Esophagus muscularis mucosa (tissue), 4 donors: ENCODE data around the gene ANKS1A. TPM values are rescaled to one million over a fixed set of nuclear protein-coding genes. Genes with fewer than 3 reads are reported as not detected.
A peak's percentile ranks its signal among the peaks of the same experiment; 100 is the strongest.

Experiments
- DNase-seq: peaks from one replicate; pipeline ENCODE4 v3.0.0-alpha.2; 2017; ENCODE audit errors: extremely low spot score
- H3K27ac ChIP-seq, 4 donors: fragments of 200-600 bp; sonication (generic); replicated peaks in 1 of 4; 1 replicate in 3 of 4; 2 replicates in 1 of 4; pipeline ENCODE4 v1.5.1; 2016 to 2019; ENCODE audit warnings: mild to moderate bottlenecking in 1 of 4
- H3K27me3 ChIP-seq, 4 donors: fragments of 200-600 bp; sonication (generic); one replicate each; pipeline versions ENCODE4 v1.5.1 to v1.6.0; 2016 to 2019
- H3K36me3 ChIP-seq, 4 donors: fragments of 200-600 bp; sonication (generic); one replicate each; pipeline ENCODE4 v1.5.1; 2016 to 2019
- H3K4me1 ChIP-seq, 4 donors: fragments of 200-600 bp; sonication (generic); one replicate each; pipeline ENCODE4 v1.5.1; 2016 to 2019
- H3K4me3 ChIP-seq, 4 donors: fragments of 200-600 bp; sonication (generic); 1 replicate in 2 of 4; 2 replicates in 2 of 4; pipeline ENCODE4 v1.5.1; 2016 to 2019; ENCODE audit warnings: mild to moderate bottlenecking in 4 of 4, moderate library complexity in 1 of 4
- H3K9me3 ChIP-seq, 4 donors: fragments of 200-600 bp; sonication (generic); 1 replicate in 3 of 4; 2 replicates in 1 of 4; pipeline ENCODE4 v1.5.1; 2016 to 2019
- EP300 ChIP-seq: sonication (generic); formaldehyde crosslinking; IDR thresholded peaks from one replicate; pipeline ENCODE4 v1.6.1; 2017; ENCODE audit warnings: antibody characterized with exemption
- POLR2A ChIP-seq: fragments of 450-650 bp; IDR thresholded peaks from one replicate; pipeline ENCODE4 v1.6.1; 2017; ENCODE audit warnings: antibody characterized with exemption, moderate library complexity, mild to moderate bottlenecking, low read depth
- POLR2AphosphoS5 ChIP-seq, 2 donors: sonication (generic); formaldehyde crosslinking; IDR thresholded peaks; one replicate each; pipeline ENCODE4 v1.6.1; 2017; ENCODE audit warnings: antibody characterized with exemption in 2 of 2
- WGBS: methylation state at CpG from one replicate; pipeline ENCODE4 v1.1.5; 2018; 5-methylcytosine and 5-hydroxymethylcytosine counted together
- intact Hi-C: fragments of 100-400 bp; cut with DNase I; formaldehyde crosslinking; loops from one replicate; pipeline ENCODE4 v1.15.1; 2023
- total RNA-seq, 4 donors: library from RNA; depleted of rRNA; stranded (reverse); fragments of >200 nt; gene quantifications; one replicate each; pipeline versions ENCODE4 v1.1.0 to v1.2.1, GENCODE V29; 2016
- TF ChIP-seq, protein P1 (sequence below), 3 experiments: fragments of 200-600 bp in 2 of 3; fragments of 450-650 bp in 1 of 3; sonication (generic) in 2 of 3; IDR thresholded peaks; one replicate each; pipeline ENCODE4 v1.5.1; 2017 to 2019; ENCODE audit warnings: antibody characterized with exemption in 3 of 3, mild to moderate bottlenecking in 2 of 3, moderate library complexity in 1 of 3

The ANKS1A gene
- total RNA-seq, 4 donors from 2014 or later: 68.3 to 132 (median 98.7) TPM

GRCh38 chr6:35065870-35066269 is 176.8 kb downstream of the ANKS1A start:
- intact Hi-C loops: no loop called here
- Histone ChIP-seq H3K36me3 (peaks cover 39 to 92% (median 80%) of the 10 kb centered on the region in 4 donors), H3K27ac (peak overlapping the region; percentile 72 to 92 (median 88)), H3K9me3 (no peaks in the 10 kb centered on the region), H3K4me3 (no peak overlapping the region), H3K27me3 (no peaks in the 10 kb centered on the region), H3K4me1 (peaks cover 32 to 88% (median 84%) of the 10 kb centered on the region in 4 donors)
- TF ChIP-seq POLR2AphosphoS5 (IDR thresholded peaks at IDR 0.05) (no peak), POLR2A (no peak), EP300 (no peak)
- TF ChIP-seq, protein P1, sequence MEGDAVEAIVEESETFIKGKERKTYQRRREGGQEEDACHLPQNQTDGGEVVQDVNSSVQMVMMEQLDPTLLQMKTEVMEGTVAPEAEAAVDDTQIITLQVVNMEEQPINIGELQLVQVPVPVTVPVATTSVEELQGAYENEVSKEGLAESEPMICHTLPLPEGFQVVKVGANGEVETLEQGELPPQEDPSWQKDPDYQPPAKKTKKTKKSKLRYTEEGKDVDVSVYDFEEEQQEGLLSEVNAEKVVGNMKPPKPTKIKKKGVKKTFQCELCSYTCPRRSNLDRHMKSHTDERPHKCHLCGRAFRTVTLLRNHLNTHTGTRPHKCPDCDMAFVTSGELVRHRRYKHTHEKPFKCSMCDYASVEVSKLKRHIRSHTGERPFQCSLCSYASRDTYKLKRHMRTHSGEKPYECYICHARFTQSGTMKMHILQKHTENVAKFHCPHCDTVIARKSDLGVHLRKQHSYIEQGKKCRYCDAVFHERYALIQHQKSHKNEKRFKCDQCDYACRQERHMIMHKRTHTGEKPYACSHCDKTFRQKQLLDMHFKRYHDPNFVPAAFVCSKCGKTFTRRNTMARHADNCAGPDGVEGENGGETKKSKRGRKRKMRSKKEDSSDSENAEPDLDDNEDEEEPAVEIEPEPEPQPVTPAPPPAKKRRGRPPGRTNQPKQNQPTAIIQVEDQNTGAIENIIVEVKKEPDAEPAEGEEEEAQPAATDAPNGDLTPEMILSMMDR (IDR thresholded peaks at IDR 0.05): no peak
- 79% methylated on average over 11 of the region's 13 CpGs for WGBS
- no peak for DNase-seq

GRCh38 chr6:35067234-35067633 is 178.2 kb downstream of the ANKS1A start:
- no peaks in the 10 kb centered on the region for H3K27me3 ChIP-seq
- TF ChIP-seq EP300 (no peak), POLR2A (no peak), POLR2AphosphoS5 (IDR thresholded peaks at IDR 0.05) (no peak)
- TF ChIP-seq, protein P1 (IDR thresholded peaks at IDR 0.05): no peak
- H3K9me3 ChIP-seq: no peaks in the 10 kb centered on the region
- no peak for DNase-seq
- H3K36me3 ChIP-seq: peaks cover 32 to 92% (median 80%) of the 10 kb centered on the region in 4 donors
- no peak overlapping the region for H3K4me3 ChIP-seq
- H3K4me1 ChIP-seq: peaks cover 31 to 87% (median 77%) of the 10 kb centered on the region in 4 donors
- 94% methylated on average over 10 of the region's 11 CpGs for WGBS
- H3K27ac ChIP-seq: peak overlapping the region in 3 of 4 donors; percentile 85 to 92 (median 92)
- intact Hi-C loops: no loop called here

DNA sequence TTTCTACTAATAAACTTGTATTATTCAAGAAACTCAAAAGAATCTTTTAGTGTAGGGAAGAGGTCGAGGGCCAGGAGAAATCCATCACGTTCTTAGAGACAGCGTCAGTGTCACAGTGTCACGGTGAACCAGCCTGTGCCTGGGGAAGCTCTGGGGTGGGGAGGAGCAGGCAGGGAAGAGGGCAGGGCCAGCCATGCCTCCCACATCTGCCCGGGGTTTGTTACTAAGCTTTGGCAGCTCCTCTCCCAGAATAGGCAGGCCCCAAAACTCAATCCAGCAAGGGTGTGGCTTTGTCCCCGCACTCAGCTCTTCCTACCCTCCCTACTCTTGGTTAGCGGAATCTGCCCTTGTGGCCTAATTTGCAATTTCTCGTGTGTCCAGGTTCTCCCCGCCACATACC is 179.2 kb downstream of the ANKS1A start:
- Histone ChIP-seq H3K9me3 (no peaks in the 10 kb centered on the region), H3K4me1 (peaks cover 31 to 87% (median 76%) of the 10 kb centered on the region in 4 donors), H3K4me3 (no peak overlapping the region), H3K36me3 (peaks cover 33 to 92% (median 79%) of the 10 kb centered on the region in 4 donors), H3K27me3 (no peaks in the 10 kb centered on the region), H3K27ac (peak overlapping the region; percentile 59 to 85 (median 69))
- 60% methylated on average over 9 of the region's 9 CpGs for WGBS
- intact Hi-C loops: no loop called here
- TF ChIP-seq POLR2A: no peak
- no peak for TF ChIP-seq EP300
- no peak for TF ChIP-seq POLR2AphosphoS5 (IDR thresholded peaks at IDR 0.05)
- TF ChIP-seq, protein P1 (IDR thresholded peaks at IDR 0.05): no peak
- no peak for DNase-seq

DNA sequence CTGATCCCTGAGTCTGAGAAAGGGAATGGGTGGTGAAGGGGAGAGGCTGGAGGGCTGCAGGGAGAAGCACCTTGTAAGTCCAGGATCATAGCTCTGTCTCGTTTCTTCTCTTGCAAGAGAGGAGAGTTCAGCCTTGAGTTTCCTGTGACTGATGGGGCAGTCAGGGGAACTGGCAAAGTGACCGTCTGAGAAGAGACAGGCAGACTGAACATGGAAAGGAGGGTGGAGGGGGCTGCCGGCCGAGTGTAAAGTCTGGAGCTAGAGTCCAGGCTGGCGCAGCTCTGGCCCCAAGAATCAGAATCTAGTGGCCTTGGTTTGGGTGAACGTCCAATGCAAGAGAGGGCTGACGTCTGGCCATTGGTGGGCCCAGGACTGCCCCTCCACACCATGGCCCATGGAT is 179.6 kb downstream of the ANKS1A start:
- peaks cover 37 to 92% (median 79%) of the 10 kb centered on the region in 4 donors for H3K36me3 ChIP-seq

More for the DNA sequence above, 179.6 kb downstream of the ANKS1A start:
- WGBS: 68% methylated on average over 7 of the region's 7 CpGs
- no peak for DNase-seq
- intact Hi-C loops: no loop called here
- Histone ChIP-seq H3K9me3 (no peaks in the 10 kb centered on the region), H3K4me3 (no peak overlapping the region), H3K27me3 (no peaks in the 10 kb centered on the region), H3K4me1 (peaks cover 27 to 87% (median 73%) of the 10 kb centered on the region in 4 donors), H3K27ac (peak overlapping the region; percentile 59 to 85 (median 69))
- TF ChIP-seq POLR2AphosphoS5 (IDR thresholded peaks at IDR 0.05) (no peak), POLR2A (no peak), EP300 (no peak)
- TF ChIP-seq, protein P1 (IDR thresholded peaks at IDR 0.05): no peak
